Activated CD8-positive, alpha-beta memory T cell treated with anti-CD3 and anti-CD28 coated beads, Interleukin-2, amount 50 U/mL, for 1 hour (primary cell): ENCODE measurements around the gene DPP8.
"Not testable (repeated sequence)": the region's sequence is repeated elsewhere in the genome, so short reads cannot be mapped to it uniquely, and the experiment has no call there.

ENCODE experiments used
- DNase-seq: peaks from one replicate; pipeline ENCODE4 v3.0.0-alpha.2; 2020; ENCODE audit errors: extremely low read depth

The DPP8 gene

GRCh38 chr15:65525622-65526021 lies 8.1 kb upstream of the DPP8 start:
- DNase-seq = no peak

- no peak for DNase-seq
Measured at GRCh38 chr15:65524226-65524625, 6.7 kb upstream of the DPP8 start.

DNA sequence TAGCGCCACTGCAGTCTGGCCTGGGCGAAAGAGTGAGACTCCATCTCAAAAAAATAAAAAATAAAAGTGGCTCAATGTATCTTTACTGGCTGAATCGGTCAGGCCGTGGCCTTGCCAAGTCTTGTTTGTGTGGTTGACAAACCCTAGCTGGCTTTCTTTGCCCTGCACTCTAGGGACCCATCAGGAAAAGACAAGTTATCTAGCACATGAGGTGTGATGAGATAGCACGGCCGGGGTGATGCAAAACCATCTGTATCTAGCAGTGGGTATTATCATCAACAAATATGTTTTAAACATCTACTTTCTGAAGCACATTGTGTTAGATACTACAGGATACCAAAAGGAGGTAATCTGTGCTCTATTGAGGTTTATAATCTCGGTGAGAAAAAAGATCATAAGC lies 3.9 kb upstream of the DPP8 start:
- no peak for DNase-seq

DNA sequence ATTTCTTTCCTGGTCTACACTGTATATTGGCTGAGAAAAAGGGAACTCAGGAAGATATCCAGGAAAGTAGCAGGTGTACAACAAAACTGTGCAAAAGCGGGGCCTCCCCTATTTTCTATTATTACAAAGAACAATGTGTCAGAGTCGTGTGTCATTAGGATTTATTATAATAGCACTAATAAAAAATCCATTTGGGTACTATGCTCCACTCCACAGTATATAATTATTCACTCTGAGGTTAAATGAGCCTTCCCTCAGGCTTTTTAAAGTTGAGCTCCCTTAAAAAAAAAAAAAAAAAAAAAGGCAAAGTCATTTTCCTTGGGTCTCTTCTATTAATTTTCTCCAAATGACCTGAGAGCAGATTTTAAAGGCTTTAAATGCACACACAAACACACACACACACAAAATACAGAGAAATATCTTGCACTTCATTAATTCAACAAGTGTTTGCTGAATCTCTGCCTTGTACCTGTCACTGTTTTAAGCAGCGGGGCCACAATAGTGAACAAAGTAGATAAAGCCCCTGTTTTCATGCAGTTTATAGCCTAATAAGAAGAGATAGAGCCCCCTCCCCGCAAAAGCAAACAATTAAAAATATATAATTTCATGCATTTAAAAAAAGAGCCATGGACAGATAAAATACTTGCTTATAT lies 1.3 kb upstream of the DPP8 start:
- DNase-seq = no peak

DNA sequence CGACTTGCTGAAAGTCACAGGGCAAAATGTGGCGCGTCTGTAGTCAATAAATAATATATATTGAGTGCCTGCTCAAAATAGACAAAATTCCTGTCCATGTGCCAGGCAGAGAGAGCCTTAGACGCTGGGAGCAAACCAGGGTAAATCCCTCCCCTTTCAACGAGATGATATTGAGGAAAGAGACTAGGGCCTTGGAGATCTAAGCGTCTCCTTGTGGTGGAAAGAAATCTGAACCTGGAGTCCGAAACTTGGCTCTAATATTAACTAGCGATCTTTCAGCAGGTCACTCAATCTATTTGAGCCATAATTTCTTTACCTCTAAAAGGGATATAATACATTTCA lies 348 bp upstream of the DPP8 start:
- DNase-seq = no peak

DNA sequence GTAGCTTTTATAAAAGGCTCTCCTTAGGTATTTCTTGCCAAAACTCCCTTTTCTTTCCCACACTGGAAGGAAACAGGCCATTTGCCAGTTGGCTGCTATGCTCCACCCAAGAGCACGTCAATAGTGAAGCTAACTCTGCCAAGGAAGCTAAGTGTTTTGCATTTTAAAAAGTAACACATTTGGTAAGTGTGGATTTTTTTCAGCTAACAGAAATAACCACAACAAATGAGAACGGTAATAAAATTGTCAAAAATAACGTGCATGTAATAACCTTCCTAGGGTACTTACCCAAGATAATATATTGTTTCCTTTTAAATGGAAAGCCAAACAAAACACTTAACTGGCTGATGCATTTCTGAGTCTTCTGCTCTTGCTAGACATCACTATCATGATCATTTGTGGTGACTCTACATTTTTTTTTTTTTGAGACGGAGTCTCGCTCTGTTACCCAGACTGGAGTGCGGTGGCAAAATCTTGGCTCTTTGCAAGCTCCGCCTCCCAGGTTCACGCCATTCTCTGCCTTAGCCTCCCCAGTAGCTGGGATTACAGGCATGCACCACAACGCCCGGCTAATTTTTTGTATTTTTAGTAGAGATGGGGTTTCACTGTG lies 4.6 kb downstream of the DPP8 start:
- DNase-seq = no peak

GRCh38 chr15:65512189-65512588 lies 5.3 kb downstream of the DPP8 start:
- DNase-seq = no peak

DNA sequence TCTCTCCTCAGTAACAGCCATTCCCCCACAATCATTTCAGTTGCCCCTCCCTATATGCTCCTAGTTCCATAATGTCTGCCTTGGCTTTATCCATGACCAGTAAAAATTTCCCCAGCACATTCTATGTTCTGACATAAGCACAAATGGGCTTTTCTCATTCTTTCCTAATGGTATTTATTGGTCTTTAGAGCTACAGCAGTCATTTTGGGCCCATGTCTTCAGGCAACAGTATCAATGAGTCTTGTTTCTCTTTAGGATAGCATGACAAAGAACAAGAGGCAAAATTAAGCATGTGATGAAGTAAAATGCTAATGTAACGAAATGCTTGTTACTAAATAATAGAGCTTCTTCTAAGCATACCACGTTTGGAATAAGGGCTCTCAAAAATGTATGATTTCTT lies 8.2 kb downstream of the DPP8 start:
- no peak for DNase-seq

DNA sequence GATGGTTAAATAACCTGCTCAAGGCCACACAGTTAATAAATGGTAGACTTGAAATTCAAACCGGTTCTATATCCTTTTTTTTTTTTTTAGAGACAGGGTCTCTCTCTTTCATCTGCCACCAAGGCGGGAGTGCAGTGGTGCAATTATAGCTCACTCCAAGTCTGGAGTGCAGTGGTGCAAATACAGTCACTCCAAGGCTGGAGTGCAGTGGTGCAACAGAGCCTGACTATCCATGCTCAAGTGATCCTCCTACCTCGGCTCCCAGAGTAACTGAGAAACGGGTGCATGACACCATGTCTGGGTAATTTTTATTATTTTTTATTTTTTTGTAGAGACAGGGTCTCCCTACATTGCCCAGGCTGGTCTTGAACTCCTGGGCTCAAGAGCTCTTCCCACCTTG lies 23.4 kb downstream of the DPP8 start:
- DNase-seq = no peak

DNA sequence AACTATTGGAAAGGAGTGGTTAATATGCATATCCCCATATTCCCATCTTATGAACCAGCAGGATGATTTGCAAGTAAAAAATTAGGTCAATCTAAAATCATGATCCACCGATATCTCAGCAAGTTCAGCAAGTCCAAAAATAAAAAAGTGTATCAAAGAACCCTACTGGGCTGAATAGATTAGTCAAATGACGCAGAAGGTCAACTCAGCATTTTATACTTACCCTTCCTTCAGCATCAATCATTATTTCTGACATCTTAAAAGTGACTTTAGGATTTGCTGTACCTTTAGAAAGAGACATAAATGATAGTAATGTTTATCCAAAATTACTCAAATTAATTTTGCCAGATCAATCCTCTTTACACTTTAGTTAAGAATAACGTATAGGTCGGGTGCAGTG lies 32.6 kb downstream of the DPP8 start:
- no peak for DNase-seq

DNA sequence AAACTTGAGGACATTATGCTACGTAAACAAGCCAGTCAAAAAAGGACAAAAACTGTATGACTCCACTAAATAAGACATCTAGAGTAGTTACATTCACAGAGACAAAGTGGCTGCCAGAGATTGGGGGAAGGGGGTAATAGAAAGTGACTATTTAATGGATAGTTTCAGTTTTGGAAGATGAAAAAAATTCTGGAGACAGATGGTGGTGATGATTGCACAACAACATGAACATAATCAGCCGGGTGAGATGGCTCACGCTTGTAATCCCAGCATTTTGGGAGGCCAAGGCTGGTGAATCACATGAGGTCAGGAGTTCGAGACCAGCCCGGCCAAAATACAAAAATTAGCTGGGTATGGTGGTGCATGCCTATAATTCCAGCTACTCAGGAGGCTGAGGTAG lies 40.6 kb downstream of the DPP8 start:
- DNase-seq = no peak

DNA sequence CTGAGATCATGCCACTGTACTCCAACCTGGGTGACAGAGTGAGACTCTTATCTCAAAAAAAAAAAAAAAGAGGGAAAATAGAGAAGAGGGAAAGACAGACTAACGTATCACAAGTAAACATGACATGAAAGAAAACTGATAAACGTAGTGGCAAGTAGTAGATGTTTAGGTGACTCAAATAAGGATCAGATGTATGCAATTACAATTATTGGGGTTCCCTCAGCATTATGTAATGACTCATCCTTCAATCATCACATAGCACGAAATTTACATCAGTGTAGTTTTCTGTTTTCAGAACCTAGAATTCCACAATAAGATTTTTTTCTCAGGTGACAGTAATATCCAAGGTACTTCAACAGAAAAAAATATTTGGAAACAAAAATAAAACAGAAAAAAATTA lies 46.6 kb downstream of the DPP8 start:
- DNase-seq = no peak

GRCh38 chr15:65468229-65468909 lies 49.1 kb downstream of the DPP8 start:
- DNase-seq = no peak

DNA sequence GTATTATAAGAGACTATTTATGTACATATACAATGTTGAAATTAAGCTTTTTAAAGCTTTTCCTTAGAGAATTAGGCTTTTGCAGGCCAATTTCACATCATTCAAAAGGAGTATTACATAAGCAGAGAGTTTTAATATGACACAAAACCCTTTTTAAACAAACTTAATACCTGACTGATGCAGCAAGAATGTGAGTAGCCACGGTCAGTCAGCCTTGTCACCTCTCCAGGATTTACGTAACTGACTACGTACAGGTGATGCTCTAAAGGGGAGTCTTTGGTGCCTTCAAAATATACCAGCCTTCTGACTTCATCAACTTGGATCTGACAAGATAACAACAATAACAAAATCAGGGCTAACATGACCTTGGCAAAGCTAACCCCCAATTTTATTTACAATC lies 50.6 kb downstream of the DPP8 start:
- no peak for DNase-seq

- DNase-seq = not testable (repeated sequence)
Measured at GRCh38 chr15:65463096-65463495, 54.4 kb downstream of the DPP8 start.

GRCh38 chr15:65460741-65461347 lies 56.6 kb downstream of the DPP8 start:
- DNase-seq = no peak

DNA sequence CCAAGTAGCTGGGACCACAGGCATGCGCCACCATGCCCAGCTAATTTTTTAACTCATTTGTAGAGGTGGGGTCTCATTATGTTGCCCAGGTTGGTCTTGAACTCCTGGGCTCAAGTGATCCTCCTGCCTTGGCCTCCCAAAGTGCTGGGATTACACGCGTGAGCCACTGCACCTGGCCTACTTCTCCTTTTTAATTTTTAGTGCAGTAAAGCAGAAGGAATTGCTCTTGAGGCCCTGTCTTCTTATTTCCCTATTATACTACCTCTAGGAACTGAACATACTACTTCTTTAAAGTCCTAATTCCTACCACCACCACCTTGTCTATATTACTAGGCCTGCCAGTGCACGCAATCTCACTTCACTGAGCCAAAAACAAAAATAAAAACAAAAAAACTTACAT lies 62.2 kb downstream of the DPP8 start:
- DNase-seq = not testable (repeated sequence)

- DNase-seq = no peak
Measured at GRCh38 chr15:65451989-65452388, 65.5 kb downstream of the DPP8 start.

DNA sequence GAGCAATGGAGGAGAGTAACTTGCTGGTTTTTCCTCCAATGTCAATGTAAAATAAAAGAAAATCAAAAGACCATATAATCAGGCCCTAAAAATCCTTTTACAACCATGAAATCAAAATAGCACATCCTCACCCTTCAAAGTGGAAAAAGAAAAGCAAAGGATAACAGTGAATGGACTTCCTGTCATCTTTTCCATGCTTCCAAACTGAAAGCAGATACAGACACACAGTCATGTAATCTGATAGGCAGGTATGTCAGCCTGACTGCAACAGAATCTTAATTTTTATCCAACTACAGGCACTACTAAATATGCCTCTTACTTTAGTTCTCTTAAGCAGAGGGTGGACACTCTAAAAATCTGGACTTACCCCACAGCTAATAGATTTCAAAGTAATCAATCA lies 66.9 kb downstream of the DPP8 start:
- no peak for DNase-seq

DNA sequence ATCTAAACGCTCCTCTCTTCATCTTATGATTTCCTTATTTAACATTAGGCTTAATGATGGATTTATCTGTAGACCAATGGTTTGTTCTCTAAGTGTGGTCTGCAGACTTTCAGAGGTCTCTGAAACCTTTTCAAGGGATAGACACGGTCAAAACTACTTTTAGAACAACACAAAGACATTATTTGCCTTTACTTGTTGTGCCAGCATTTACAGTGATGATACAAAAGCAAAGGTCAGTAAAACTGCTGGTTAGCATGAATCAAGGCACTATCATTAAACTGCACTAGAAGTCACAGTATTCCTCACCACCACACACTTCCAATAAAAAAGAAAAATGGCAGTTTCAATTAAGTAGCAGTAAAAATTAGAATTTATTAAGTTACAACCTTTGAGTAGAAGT lies 70.3 kb downstream of the DPP8 start:
- no peak for DNase-seq

GRCh38 chr15:65434201-65434600 lies 83.3 kb downstream of the DPP8 start:
- DNase-seq = no peak

DNA sequence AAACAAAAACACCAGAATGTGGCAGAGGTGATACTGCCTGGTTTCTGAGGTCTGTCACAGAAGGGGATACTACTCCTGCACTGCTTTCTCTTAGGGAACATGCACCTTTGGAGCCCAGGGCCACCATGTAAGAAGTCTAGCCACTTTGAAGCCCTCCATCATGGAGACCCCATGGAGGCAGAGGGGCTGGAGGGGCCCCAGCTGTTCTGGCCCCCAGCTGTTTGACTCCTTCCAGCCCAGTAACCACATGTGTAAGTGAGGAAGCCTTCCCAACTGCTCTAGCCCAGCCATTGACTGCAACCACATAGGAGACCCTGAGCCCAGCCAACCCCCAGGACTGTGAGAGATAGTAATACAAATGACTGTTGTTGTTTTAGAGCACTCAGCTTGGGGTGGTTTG lies 85.8 kb downstream of the DPP8 start:
- no peak for DNase-seq

DNA sequence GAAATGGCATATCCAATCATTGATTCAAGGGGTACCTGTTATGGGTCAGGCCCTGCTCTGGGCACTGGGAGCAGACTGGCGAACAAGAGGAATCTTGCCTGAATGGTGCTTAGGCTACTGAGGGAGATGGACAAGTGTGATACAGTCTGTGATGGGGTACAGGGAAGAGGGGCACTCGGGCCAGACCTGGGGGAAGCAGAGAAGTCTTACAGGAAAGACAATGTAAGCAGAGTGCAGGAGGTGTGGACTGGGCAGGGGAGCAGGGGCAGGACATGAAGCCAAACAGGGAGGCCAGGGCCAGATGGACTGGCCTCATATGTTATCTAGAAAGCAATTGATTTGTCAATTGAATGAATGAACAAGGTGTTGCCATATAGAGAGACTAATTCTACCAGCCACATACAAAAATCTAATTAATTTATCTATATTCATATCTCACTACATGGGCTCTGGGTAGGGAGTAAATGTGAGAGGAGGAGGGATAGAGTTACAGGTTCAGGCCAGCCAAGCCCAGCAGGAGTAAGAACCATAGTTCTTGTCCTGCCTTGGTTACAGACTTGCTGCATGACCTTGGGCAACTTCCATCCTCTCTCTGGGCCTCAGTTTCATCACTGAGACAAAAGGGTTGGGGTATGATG lies 91.2 kb downstream of the DPP8 start:
- DNase-seq = no peak
